GM12872 (cell line): ENCODE measurements around the gene CPEB3.

Experiments
- CTCF ChIP-seq: IDR thresholded peaks from 3 replicates; pipeline ENCODE4 v1.5.1; 2011; ENCODE audit warnings: low read depth, mild to moderate bottlenecking, low read length, moderate library complexity; ENCODE audit not compliant: insufficient read depth

The CPEB3 gene

GRCh38 chr10:92150823-92151222, 140.1 kb downstream of the CPEB3 start:
- TF ChIP-seq CTCF, result no peak

GRCh38 chr10:92149261-92149660, 141.6 kb downstream of the CPEB3 start:
- TF ChIP-seq CTCF, result no peak

GRCh38 chr10:92146781-92147180, 144.1 kb downstream of the CPEB3 start:
- no peak for TF ChIP-seq CTCF

GRCh38 chr10:92146107-92146506, 144.8 kb downstream of the CPEB3 start:
- TF ChIP-seq CTCF, result no peak

GRCh38 chr10:92142949-92143348, 147.9 kb downstream of the CPEB3 start:
- no peak for TF ChIP-seq CTCF

- peak; percentile 25; the same call in 1 of the 3 replicates for TF ChIP-seq CTCF
These were observed 148.4 kb downstream of the CPEB3 start for GRCh38 chr10:92142512-92142911.

- TF ChIP-seq CTCF, result no peak
These were observed 159.5 kb downstream of the CPEB3 start for GRCh38 chr10:92131275-92131820.

GRCh38 chr10:92130622-92131274, 160.1 kb downstream of the CPEB3 start:
- TF ChIP-seq CTCF, result no peak
